ENCODE measurements around the gene FNDC3B.

FNDC3B gene

GRCh38 chr3:172142051-172142863 lies 102.9 kb downstream of the FNDC3B start:
- TF ChIP-seq CTCF (IDR thresholded peaks at IDR 0.05; ENCODE audit: extremely low read depth, insufficient read depth, missing control alignments): no peak
- in situ Hi-C loops (cut with MboI; ENCODE audit: low pct_unique_long_range_greater_than_20kb, low sequenced_read_pairs, unreplicated experiment): no loop called here
- DNase-seq (ENCODE audit: low spot score): peak; percentile 36

- DNase-seq (ENCODE audit: low spot score): no peak
- in situ Hi-C loops (cut with MboI; ENCODE audit: low pct_unique_long_range_greater_than_20kb, low sequenced_read_pairs, unreplicated experiment): no loop called here
- no peak for TF ChIP-seq CTCF (IDR thresholded peaks at IDR 0.05; ENCODE audit: extremely low read depth, insufficient read depth, missing control alignments)
These were observed 103.6 kb downstream of the FNDC3B start for GRCh38 chr3:172142864-172143451.

- in situ Hi-C loops (cut with MboI; ENCODE audit: low pct_unique_long_range_greater_than_20kb, low sequenced_read_pairs, unreplicated experiment): no loop called here
- DNase-seq (ENCODE audit: low spot score): no peak
- TF ChIP-seq CTCF (IDR thresholded peaks at IDR 0.05; ENCODE audit: extremely low read depth, insufficient read depth, missing control alignments): no peak
These were observed 104.5 kb downstream of the FNDC3B start for GRCh38 chr3:172143739-172144497.

- in situ Hi-C loops (cut with MboI; ENCODE audit: low pct_unique_long_range_greater_than_20kb, low sequenced_read_pairs, unreplicated experiment): no loop called here
- TF ChIP-seq CTCF (IDR thresholded peaks at IDR 0.05; ENCODE audit: extremely low read depth, insufficient read depth, missing control alignments): no peak
- DNase-seq (ENCODE audit: low spot score): no peak
These were observed 105.2 kb downstream of the FNDC3B start for GRCh38 chr3:172144601-172145000.

GRCh38 chr3:172145031-172145686 lies 105.8 kb downstream of the FNDC3B start:
- no peak for TF ChIP-seq CTCF (IDR thresholded peaks at IDR 0.05; ENCODE audit: extremely low read depth, insufficient read depth, missing control alignments)
- peak; percentile 19 for DNase-seq (ENCODE audit: low spot score)
- in situ Hi-C loops (cut with MboI; ENCODE audit: low pct_unique_long_range_greater_than_20kb, low sequenced_read_pairs, unreplicated experiment): no loop called here

GRCh38 chr3:172146349-172146748 lies 107.0 kb downstream of the FNDC3B start:
- TF ChIP-seq CTCF (IDR thresholded peaks at IDR 0.05; ENCODE audit: extremely low read depth, insufficient read depth, missing control alignments): no peak
- DNase-seq (ENCODE audit: low spot score): no peak
- in situ Hi-C loops (cut with MboI; ENCODE audit: low pct_unique_long_range_greater_than_20kb, low sequenced_read_pairs, unreplicated experiment): no loop called here

Data from GM13977 (cell line).